OCI-LY1 (cell line): ENCODE measurements around the gene ACAT2.

Experiments used
- H2AFZ ChIP-seq: fragments of 200-600 bp; sonication (generic), shearing (Covaris generic); 2 replicates; pipeline ENCODE4 v1.6.0; 2014; ENCODE audit warnings: antibody characterized with exemption, mild to moderate bottlenecking, low read length
- H3F3A ChIP-seq: fragments of 200-600 bp; sonication (generic), shearing (Covaris generic); 2 replicates; pipeline ENCODE4 v1.6.0; 2014; ENCODE audit warnings: mild to moderate bottlenecking, antibody characterized with exemption, low read length, moderate library complexity; ENCODE audit not compliant: insufficient read depth
- H3K27ac ChIP-seq: fragments of 200-600 bp; sonication (generic); 2 replicates; pipeline ENCODE4 v1.5.1; 2014; ENCODE audit warnings: low read length, mixed run types, mild to moderate bottlenecking, low read depth; ENCODE audit not compliant: poor library complexity, severe bottlenecking
- H3K27me3 ChIP-seq: fragments of 200-600 bp; sonication (generic); 2 replicates; pipeline ENCODE4 v1.6.0; 2014; ENCODE audit warnings: antibody characterized with exemption, mild to moderate bottlenecking, low read length, moderate library complexity; ENCODE audit not compliant: insufficient read depth
- H3K36me3 ChIP-seq: fragments of 200-600 bp; sonication (generic); 2 replicates; pipeline ENCODE4 v1.6.1; 2014; ENCODE audit warnings: mild to moderate bottlenecking, antibody characterized with exemption, low read length, moderate library complexity, mixed read lengths; ENCODE audit not compliant: insufficient read depth
- H3K4me1 ChIP-seq: fragments of 200-600 bp; sonication (generic); 2 replicates; pipeline ENCODE4 v1.5.1; 2014; ENCODE audit warnings: mild to moderate bottlenecking, low read length, moderate library complexity; ENCODE audit not compliant: insufficient read depth, severe bottlenecking
- H3K4me2 ChIP-seq: fragments of 200-600 bp; sonication (generic), shearing (Covaris generic); 2 replicates; pipeline ENCODE4 v1.6.1; 2014; ENCODE audit warnings: low read length
- H3K4me3 ChIP-seq: fragments of 200-600 bp; sonication (generic); 2 replicates; pipeline ENCODE4 v1.5.1; 2014; ENCODE audit warnings: low read length, low read depth, mild to moderate bottlenecking, mixed read lengths; ENCODE audit not compliant: poor library complexity, severe bottlenecking
- H3K79me2 ChIP-seq: fragments of 200-600 bp; shearing (Covaris generic); 2 replicates; pipeline ENCODE4 v1.6.1; 2016; ENCODE audit warnings: mixed run types, low read length, mixed read lengths; ENCODE audit not compliant: insufficient read depth
- H3K9ac ChIP-seq: fragments of 200-600 bp; sonication (generic), shearing (Covaris generic); 2 replicates; pipeline ENCODE4 v1.6.1; 2014; ENCODE audit warnings: mild to moderate bottlenecking, low read length, mixed read lengths
- H3K9me2 ChIP-seq: fragments of 200-600 bp; sonication (generic), shearing (Covaris generic); 2 replicates; pipeline ENCODE4 v1.6.1; 2014; ENCODE audit warnings: low read depth, mild to moderate bottlenecking, low read length, mixed read lengths
- H3K9me3 ChIP-seq: fragments of 200-600 bp; shearing (Covaris generic); 2 replicates; pipeline ENCODE4 v1.6.1; 2014; ENCODE audit warnings: low read length, mixed read lengths
- H4K20me1 ChIP-seq: fragments of 200-600 bp; sonication (generic), shearing (Covaris generic); 2 replicates; pipeline ENCODE4 v1.6.0; 2016; ENCODE audit warnings: mild to moderate bottlenecking, low read length; ENCODE audit not compliant: insufficient read depth
- CTCF ChIP-seq: fragments of 200-600 bp; sonication (generic), shearing (Covaris generic); IDR thresholded peaks from 2 replicates; pipeline ENCODE4 v1.5.1; 2017; ENCODE audit warnings: mild to moderate bottlenecking, antibody characterized with exemption, low read length, moderate library complexity, mixed read lengths
- EZH2 ChIP-seq: fragments of 200-600 bp; sonication (generic), shearing (Covaris generic); IDR thresholded peaks from 2 replicates; pipeline ENCODE4 v1.8.0; 2017; ENCODE audit warnings: borderline replicate concordance, mixed run types, mild to moderate bottlenecking, antibody characterized with exemption, low read length, moderate library complexity, mixed read lengths

ACAT2 gene

GRCh38 chr6:159797554-159797953 is 35.7 kb downstream of the ACAT2 start:
- Histone ChIP-seq H3K79me2 (0 out of 2 replicates have a peak, but pooled peaks cover under 1% of the 10 kb centered on the region), H3K36me3 (peaks cover 53% of the 10 kb centered on the region), H3K27ac (no peak overlapping the region), H3K4me2 (no peak overlapping the region), H3K4me3 (no peak overlapping the region), H4K20me1 (no peaks in the 10 kb centered on the region), H3K27me3 (no peaks in the 10 kb centered on the region), H2AFZ (no peak overlapping the region), H3F3A (no peaks in the 10 kb centered on the region), H3K9ac (no peak overlapping the region), H3K9me2 (no peaks in the 10 kb centered on the region), H3K4me1 (peaks cover 1% of the 10 kb centered on the region), H3K9me3 (no peaks in the 10 kb centered on the region)
- no peak for TF ChIP-seq CTCF
- no peak for TF ChIP-seq EZH2

GRCh38 chr6:159800141-159800865 is 38.5 kb downstream of the ACAT2 start, which contains the start of gene PNLDC1:
Gene PNLDC1 (plus strand): TSS chr6:159800276. CDS start chr6:159800308, 32 bp downstream.
- Histone ChIP-seq H3K79me2 (no peaks in the 10 kb centered on the region), H3K4me3 (no peak within 1 kb of the TSS), H3K27me3 (no peaks in the 10 kb centered on the region), H3K27ac (no peak within 1 kb of the TSS), H2AFZ (no peak within 1 kb of the TSS), H3K9ac (no peak within 1 kb of the TSS), H3K9me2 (no peaks in the 10 kb centered on the region), H3F3A (no peaks in the 10 kb centered on the region), H3K4me2 (no peak within 1 kb of the TSS), H3K9me3 (no peaks in the 10 kb centered on the region), H4K20me1 (no peaks in the 10 kb centered on the region), H3K4me1 (no peaks in the 10 kb centered on the region), H3K36me3 (peaks cover 35% of the 10 kb centered on the region)
- no peak for TF ChIP-seq EZH2
- TF ChIP-seq CTCF, result no peak

GRCh38 chr6:159801935-159802334 is 40.1 kb downstream of the ACAT2 start:
- no peaks in the 10 kb centered on the region for H3F3A ChIP-seq
- no peaks in the 10 kb centered on the region for H3K9me3 ChIP-seq
- H3K36me3 ChIP-seq, result peaks cover 29% of the 10 kb centered on the region
- no peak overlapping the region for H3K9ac ChIP-seq
- no peaks in the 10 kb centered on the region for H4K20me1 ChIP-seq
- no peak overlapping the region for H3K27ac ChIP-seq
- H3K9me2 ChIP-seq, result no peaks in the 10 kb centered on the region
- no peaks in the 10 kb centered on the region for H3K4me1 ChIP-seq
- H2AFZ ChIP-seq, result no peak overlapping the region
- H3K27me3 ChIP-seq, result no peaks in the 10 kb centered on the region
- no peak overlapping the region for H3K4me3 ChIP-seq
- TF ChIP-seq CTCF (no peak), EZH2 (no peak)
- H3K79me2 ChIP-seq, result no peaks in the 10 kb centered on the region
- no peak overlapping the region for H3K4me2 ChIP-seq
